GM10266 (cell line): ENCODE data around the gene LOC101059915.

Experiments
- DNase-seq: peaks from one replicate; pipeline ENCODE4 v3.0.0; 2012; ENCODE audit errors: extremely low spot score
- TF ChIP-seq, protein P1 (sequence below): IDR thresholded peaks from 2 replicates; pipeline ENCODE4 v1.5.1; 2012; ENCODE audit warnings: mild to moderate bottlenecking, low read depth; ENCODE audit not compliant: control insufficient read depth, insufficient read depth; ENCODE audit errors: missing control alignments

The LOC101059915 gene

DNA sequence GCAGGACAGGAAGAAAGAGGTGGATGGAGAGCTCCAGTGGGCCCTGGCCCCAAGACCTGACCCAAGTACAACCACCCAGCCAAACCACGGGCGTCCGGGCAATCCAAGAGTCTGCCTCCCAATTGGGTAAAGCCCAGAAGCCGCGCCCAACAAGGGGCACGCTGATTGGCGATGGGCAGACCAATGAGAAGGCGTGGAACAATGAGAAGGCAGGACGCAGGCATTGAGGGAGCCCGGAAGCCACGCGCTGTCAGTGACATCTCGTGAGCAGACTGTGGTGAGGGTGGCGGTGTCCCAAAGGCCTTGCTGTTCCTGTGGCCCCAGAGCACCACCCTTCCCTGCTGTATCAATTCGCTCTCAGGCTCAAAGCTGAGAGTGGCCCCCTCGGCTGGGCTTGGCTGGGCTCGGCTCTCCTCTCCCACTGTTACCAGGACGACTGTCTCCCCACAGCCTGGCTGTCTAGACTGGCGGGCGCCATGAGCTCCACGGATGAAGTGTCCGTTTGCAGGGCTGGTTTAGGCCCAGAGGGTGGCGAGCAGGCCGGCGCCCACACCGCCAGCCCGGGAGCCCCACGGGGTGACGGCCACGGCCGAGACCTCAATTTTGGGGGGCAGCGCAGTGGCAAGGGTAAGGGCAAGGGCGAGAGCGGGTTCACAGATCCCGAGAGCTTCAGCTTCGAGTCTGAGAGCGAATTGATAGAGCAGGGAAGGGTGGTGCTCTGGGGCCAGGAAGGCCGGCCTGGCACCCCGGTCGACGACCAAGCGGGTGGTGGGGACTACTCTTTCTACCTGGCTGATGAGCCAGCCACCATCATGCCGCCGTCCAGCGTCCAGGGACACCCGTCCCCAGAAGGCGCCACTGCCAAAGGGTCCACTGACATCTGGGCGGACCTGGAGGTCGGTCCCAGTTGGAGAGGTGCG, at the start of gene LOC101059915:
Gene LOC101059915, plus strand, starts transcription at position 219 of the 920 bp plus-strand sequence.
- no peak for DNase-seq
- TF ChIP-seq, protein P1, sequence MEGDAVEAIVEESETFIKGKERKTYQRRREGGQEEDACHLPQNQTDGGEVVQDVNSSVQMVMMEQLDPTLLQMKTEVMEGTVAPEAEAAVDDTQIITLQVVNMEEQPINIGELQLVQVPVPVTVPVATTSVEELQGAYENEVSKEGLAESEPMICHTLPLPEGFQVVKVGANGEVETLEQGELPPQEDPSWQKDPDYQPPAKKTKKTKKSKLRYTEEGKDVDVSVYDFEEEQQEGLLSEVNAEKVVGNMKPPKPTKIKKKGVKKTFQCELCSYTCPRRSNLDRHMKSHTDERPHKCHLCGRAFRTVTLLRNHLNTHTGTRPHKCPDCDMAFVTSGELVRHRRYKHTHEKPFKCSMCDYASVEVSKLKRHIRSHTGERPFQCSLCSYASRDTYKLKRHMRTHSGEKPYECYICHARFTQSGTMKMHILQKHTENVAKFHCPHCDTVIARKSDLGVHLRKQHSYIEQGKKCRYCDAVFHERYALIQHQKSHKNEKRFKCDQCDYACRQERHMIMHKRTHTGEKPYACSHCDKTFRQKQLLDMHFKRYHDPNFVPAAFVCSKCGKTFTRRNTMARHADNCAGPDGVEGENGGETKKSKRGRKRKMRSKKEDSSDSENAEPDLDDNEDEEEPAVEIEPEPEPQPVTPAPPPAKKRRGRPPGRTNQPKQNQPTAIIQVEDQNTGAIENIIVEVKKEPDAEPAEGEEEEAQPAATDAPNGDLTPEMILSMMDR, result no peak

DNA sequence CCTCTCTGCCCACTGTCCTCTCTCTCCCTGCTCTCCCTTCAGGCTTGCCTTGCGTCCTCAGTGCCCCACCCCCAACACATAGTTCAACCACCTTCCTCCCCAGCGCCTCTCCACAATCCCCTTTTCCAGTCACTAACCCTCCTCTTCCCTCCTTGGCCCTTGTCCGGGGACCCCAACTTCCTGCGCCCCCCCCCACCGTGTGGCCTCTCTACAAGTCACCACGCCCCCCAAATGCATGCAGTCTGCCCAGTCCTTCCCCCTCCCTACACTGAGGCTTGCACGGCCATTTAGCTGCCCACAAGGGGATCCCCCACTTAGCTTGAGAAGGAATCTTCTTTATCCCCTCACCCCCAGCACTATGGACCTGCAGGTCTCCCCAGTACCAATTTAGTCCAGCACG, 49.6 kb upstream of the LOC101059915 start:
- DNase-seq, result no peak
- TF ChIP-seq, protein P1, result no peak

DNA sequence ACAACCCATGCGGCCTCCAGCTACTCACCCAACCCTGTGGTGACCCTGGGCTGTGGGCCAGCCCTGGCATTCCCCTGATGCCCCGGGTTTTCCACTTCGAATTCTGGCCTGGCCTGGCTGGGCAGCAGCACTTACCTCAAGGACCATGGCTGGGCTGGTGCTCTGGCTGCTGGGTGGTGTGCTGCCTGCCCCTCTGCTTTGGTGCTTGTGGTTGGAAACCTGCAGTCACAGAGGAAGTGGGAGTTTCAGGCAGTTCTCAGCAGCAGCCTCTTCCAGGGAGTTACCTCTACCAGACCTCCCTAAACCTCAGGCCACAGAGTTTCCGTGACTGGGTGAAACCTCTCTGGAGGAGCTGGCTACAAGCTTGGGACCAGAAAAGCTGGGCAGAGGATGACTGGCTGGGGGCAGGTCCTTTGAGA, 49.0 kb upstream of the LOC101059915 start, which contains the start of gene CXCR3:
Gene CXCR3, minus strand, starts transcription at position 209 of the 419 bp plus-strand sequence. Its CDS starts 62 bp downstream, at position 147.
- peak; percentile 49 for DNase-seq
- TF ChIP-seq, protein P1, result no peak

DNA sequence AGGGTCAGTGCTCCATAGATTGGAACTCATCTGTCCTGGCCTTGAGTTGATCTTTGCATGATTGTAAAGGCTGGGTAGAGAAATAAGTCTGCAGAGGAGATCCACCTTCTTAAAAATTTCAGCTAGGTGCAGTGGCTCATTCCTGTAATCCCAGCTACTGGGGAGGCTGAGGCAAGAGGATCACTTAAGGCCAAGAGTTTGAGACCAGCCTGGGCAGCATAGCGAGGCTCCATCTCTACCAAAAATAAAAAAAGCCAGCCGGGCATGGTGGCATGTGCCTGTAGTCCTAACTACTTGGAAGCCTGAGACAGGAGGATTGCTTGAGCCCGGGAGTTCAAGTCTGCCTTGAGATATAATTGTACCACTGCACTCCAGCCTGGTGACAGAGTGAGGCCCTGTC, 48.6 kb upstream of the LOC101059915 start:
- DNase-seq, result no peak
- TF ChIP-seq, protein P1, result no peak

DNA sequence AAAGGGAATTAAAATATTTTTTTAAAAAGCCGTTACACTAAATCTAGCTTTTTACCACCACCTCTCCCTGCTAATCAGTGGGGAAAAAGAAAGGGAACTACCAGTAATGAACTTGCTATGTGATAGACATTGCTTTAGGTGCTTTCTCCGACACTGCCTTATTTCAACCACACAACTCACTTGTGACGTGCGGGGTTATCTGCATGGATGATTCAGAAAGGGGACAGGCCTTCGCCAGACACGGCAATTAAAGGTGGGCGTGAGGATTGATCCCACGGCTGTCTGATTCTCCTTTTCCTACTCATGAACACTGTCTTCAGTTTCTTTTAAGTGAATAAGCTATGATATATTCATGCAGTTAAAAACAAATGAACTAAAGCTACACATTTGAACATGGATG, 48.2 kb upstream of the LOC101059915 start:
- DNase-seq, result no peak
- TF ChIP-seq, protein P1, result no peak

DNA sequence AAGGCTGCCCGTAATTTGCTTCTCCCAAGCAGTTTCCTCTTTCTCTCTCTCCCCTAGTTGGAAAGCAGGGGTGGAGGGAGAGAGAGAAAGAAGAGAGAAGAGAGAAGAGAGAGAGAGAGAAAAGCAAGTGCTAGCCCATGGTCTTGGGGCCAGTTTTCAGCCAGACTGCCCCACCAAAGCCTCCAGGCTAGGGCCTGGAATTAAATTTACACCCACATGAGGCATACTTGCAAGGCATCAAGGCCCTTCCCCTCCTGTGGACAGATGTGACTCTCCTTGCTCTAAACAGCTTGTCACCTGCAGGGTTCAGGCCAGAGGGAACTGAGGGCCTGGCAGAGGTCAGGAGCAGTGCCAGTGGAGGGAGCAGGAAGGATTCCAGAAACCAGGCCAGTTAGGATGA, 47.4 kb upstream of the LOC101059915 start:
- TF ChIP-seq, protein P1, result no peak
- DNase-seq, result no peak

DNA sequence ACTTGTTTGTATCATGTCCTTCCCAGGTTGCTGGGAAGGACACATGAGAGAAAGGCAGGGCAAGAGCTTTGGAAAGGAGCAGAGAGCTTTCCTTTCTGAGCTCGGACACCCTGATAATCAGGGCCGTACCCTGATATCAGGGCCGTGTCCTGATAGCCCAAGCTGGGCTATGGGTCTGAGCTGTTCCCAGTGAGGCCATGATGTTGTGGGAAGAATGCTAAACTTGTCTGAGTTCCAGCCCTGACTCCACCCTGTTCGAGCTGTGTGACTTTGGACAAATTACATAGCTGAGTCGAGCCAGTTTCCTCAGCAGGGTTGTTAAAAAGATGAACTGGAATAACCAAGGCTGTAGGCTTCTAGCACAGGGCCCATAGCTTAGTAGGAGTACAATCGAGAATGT, 45.7 kb upstream of the LOC101059915 start:
- TF ChIP-seq, protein P1, result no peak
- no peak for DNase-seq
